ENCODE results near the gene OR1J2.
"Not testable (repeated sequence)": the region's sequence is repeated elsewhere in the genome, so short reads cannot be mapped to it uniquely, and the experiment has no call there.

The OR1J2 gene, protein sequence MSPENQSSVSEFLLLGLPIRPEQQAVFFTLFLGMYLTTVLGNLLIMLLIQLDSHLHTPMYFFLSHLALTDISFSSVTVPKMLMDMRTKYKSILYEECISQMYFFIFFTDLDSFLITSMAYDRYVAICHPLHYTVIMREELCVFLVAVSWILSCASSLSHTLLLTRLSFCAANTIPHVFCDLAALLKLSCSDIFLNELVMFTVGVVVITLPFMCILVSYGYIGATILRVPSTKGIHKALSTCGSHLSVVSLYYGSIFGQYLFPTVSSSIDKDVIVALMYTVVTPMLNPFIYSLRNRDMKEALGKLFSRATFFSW

DNA sequence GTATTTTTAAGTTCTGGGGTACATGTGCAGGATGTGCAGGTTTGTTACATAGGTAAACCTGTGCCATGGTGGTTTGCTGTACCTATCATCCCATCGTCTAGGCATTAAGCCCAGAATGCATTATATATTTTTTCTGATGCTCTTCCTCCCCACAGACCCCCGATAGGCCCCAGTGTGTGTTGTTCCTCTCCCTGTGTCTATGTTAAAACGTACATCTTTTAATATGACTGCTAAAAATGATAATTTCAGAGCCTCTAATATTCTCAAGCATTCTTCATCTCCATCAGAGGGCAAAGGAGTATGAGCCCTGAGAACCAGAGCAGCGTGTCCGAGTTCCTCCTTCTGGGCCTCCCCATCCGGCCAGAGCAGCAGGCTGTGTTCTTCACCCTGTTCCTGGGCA lies at the start of gene OR1J2:
Gene OR1J2, plus strand, starts transcription at position 301 of the 400 bp plus-strand sequence. Its CDS starts 0 bp downstream, at position 301.
- no peak for DNase-seq

DNA sequence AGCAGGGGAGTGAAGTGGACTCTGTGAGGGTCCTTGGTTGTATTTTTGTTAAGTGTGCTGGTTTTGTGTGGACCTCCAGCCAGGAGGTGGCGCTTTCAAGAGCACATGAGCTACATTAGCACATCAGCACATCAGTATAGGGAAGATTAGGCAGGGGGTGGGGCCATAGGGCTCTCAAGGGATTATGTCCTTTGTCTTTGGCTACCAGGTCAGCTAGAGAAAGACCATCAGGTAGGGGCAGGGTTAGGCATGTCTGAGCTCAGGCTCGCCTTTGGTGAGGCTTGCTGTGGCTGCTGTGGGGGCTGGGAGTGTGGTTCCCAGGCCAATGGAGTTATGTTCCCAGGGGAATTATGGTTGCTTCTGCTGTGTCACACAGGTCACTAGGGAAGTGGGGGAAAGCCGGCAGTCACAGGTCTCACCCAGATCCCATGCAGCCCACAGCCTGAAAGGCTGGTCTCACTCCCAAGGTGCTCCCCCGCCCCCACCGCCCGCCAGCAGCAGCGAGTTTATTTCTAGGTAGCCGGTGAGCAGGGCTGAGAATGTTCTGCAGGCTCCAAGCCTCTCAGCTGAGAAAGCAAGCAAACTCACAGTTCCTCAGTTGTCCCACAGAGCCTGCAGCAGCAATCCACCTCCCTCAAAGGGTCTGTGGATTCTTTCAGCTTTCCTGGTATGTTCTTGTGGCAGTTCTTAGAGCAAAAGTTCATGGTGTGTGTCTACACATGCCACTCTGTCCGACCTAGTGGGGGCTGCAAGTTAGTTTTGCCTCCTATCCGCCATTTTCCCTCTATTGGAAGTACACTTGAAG lies 46.6 kb upstream of the OR1J2 start:
- DNase-seq = peak; percentile 9 to 21

DNA sequence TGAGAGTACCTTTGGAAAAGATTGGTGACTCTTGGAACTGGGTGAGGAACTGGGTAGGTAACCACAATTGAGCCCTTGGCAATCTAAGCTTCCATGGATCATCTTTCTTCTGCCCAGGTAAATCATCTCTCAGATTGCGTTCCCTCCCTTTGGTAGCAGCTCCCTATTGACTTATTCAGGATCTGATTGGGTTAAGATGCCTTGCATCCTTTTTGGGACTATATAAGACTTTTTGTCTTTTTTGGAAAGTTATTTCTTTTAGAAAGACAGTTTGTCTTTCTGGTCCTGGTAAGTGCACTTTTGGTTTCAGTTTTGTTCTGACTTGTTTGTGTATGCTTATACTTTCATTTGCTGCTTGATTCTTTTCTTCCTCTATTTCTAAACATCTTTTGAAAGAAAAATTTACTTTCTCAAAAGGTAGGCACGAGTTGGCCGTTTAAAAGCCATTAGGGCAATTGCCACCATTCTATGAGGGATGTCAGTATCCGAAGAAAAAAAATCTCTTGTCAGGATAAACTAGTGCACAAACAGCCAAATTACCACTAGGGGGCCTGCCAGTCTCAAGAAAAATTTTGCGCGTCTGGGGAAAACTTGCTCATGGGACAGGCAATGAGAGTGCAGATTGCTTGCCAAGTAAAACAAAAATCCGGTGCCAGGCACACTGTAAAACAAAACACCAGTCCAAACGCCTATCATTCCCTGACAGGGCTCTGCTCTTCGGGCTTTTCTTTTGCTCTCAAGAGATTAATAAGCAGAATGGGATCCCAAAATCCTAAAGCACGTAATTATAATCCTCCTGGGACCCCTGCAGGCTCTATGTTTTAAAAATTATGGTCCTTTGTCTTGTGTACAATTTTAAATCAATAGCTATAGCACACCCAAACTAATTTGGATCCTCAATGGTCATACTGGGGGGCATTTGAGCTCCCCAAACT lies 45.7 kb upstream of the OR1J2 start:
- DNase-seq = peak; percentile 76 to 83

- DNase-seq = no peak
These were observed 44.1 kb upstream of the OR1J2 start for GRCh38 chr9:122466456-122466855.

- no peak for DNase-seq
These were observed 41.9 kb upstream of the OR1J2 start for GRCh38 chr9:122468735-122469134.

GRCh38 chr9:122474561-122474960 lies 36.0 kb upstream of the OR1J2 start:
- no peak for DNase-seq

- no peak for DNase-seq
These were observed 34.9 kb upstream of the OR1J2 start for GRCh38 chr9:122475717-122476116.

DNA sequence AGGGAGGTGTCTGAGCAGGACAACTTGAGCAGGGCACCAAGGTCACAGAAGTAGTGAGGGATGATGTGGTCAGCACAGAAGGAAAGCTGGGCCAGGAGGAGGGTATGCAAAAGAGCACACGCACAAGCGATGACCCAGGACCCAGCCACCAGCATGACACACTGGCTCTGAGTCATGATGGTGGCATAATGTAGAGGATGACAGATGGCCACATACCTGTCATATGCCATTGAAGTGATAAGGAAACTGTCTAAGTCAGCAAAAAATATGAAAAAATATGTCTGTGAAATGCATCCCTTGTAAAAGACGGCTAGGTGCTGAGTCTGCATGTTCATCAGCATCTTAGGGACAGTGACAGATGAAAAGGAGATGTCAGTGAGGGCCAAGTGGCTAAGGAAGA lies 33.3 kb upstream of the OR1J2 start:
- DNase-seq = no peak

DNA sequence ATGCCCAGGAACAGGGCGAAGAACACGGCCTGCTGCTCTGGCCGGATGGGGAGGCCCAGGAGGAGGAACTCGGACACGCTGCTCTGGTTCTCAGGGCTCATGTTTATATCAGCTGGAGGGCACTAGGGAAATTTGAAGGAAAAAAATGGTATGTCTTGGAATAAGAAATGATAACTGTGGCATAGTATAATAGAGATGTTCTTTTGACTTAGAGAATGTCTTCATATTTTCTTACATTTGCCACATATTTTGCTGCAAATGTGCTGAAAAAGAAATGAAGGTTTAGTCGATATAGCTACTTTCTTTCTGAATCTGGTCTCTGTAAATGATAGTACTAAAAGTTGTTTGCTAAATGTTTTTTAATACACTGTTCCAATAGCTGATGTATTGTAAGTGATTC lies 32.8 kb upstream of the OR1J2 start, which contains the start of gene OR1J1:
Gene OR1J1, minus strand, starts transcription at position 101 of the 400 bp plus-strand sequence. Its CDS starts 0 bp downstream, at position 101.
- DNase-seq = no peak

DNA sequence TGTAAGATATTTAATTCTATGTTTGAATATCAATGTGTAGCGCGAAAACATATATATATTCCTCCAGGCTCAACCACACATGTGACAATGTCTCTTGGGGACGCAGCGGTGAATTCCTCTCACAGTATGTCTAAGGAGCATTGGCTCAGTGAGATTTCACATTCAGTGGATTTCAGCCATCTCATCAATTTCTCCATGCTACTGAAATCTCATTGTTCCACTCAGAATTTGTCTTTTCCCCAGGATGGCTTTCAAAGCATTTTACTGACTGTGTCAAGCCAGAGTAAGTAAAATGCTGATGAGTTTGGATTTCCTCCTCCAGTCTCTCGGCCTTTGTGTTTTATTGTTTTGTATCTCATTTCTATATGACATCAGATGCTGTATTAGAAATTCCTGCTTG lies 31.5 kb upstream of the OR1J2 start:
- DNase-seq = no peak

DNA sequence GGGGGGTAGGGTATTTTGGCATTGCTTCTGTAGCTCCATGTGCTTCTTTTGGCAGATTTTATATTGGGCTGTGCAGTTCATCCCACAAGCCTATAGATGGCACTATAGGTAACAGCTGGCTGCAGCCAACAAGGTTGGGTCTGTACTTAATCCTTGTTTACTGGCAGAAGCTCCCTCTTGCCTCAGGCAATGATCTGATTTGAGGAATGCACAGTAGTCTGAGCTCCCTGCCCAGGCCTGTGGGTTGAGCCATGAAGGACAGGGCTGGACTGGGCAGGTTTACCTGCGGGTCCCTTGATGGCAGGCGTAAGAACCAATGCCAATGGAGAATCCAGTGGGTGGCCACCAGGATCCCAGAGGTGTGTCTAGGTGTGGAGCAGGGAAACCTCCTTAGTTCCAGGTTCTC lies 11.7 kb upstream of the OR1J2 start:
- peak; percentile 35 to 44 for DNase-seq

GRCh38 chr9:122506964-122507363 lies 3.6 kb upstream of the OR1J2 start:
- no peak for DNase-seq

- no peak for DNase-seq
These were observed 7.6 kb downstream of the OR1J2 start for GRCh38 chr9:122518226-122518625.

- DNase-seq = no peak
These were observed 8.2 kb downstream of the OR1J2 start, which contains the start of gene OR1J4 for GRCh38 chr9:122518841-122519240. Gene OR1J4 (plus strand): TSS chr9:122519141. CDS start chr9:122519141, 0 bp downstream.

GRCh38 chr9:122519376-122519775 lies 8.8 kb downstream of the OR1J2 start:
- DNase-seq = no peak

- DNase-seq = no peak
These were observed 16.0 kb downstream of the OR1J2 start for GRCh38 chr9:122526602-122527001.

- no peak for DNase-seq
These were observed 16.6 kb downstream of the OR1J2 start, which contains the start of gene OR1N1 for GRCh38 chr9:122527193-122527592. Gene OR1N1 (minus strand): TSS chr9:122527293. CDS start chr9:122527293, 0 bp downstream.

- DNase-seq = not testable (repeated sequence)
These were observed 20.6 kb downstream of the OR1J2 start for GRCh38 chr9:122531157-122531556.

DNA sequence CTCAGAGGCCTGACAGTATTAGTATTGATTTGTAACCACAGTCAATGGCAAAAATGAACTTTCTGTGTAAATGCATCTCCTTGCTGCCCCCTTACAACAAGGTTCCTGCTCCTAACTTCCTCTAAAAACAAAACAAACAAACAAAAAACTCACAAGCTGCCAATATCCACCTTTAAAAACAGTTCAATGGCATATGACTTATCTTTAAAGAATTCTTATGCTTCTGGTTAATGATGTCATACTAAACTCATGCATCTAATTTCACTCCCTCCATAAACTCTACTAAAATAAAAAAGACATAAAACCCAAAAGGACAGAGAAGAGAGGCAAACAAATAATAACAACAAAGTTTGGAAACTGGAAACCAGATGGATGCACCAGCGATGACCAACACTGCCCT lies 25.5 kb downstream of the OR1J2 start:
- no peak for DNase-seq

DNA sequence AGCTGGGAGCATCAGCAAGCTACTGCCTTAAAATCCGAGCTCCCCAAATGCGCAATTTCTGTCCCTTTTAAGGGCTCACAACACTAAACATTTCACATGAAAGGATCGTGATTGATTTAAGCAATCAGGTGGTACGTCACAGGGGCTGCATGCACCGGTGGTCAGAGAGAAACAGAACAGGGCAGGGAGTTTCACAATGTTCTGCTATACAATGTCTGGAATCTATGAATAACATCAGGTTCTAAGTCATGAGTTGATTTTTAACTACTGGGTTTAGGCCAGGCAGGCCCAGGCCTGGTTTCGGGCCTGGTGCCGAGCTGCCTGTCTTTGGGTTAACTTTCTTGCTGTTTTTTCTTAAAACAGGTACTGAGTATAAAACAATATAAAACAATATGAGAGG lies 26.5 kb downstream of the OR1J2 start:
- DNase-seq = not testable (repeated sequence)

GRCh38 chr9:122538757-122539156 lies 28.2 kb downstream of the OR1J2 start:
- DNase-seq = no peak

GRCh38 chr9:122546196-122546595 lies 35.6 kb downstream of the OR1J2 start:
- DNase-seq = no peak

DNA sequence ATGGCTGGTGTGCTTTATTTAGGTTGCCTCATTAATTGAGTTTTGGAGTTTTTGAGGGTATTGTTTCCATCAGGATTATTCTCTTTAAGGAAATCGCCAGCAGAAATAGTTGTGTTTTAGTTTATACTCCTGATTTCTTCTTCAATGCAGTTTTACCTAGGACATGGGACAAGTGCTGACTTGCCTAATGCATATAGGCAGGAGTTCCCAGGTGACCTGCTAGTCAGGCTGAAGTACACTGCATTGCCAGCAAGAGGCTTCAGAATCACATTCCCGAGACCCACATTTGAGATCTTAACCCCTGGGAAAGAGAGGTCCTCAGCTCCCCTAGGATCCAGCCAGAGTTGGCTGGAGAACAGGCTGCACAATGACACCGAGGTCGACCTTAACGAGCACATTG lies 40.8 kb downstream of the OR1J2 start:
- DNase-seq = no peak
